HL-60 (cell line): ENCODE measurements around the gene NEGR1.
A peak's percentile ranks its signal among the peaks of the same experiment; 100 is the strongest.

Experiments used
- DNase-seq, 2 experiments: peaks; one replicate each; pipeline ENCODE4 v3.0.0-alpha.2; 2010 to 2020; ENCODE audit warnings: low read depth in 1 of 2, low spot score in 1 of 2
- H3K27ac ChIP-seq: fragments of 250-450 bp; sonication (Bioruptor Pico); replicated peaks from 2 replicates; pipeline ENCODE4 v1.5.1; 2020; ENCODE audit warnings: mild to moderate bottlenecking, moderate library complexity
- H3K27me3 ChIP-seq: fragments of 250-450 bp; sonication (Bioruptor Pico); 2 replicates; pipeline ENCODE4 v1.5.1; 2021; ENCODE audit warnings: mild to moderate bottlenecking, moderate library complexity; ENCODE audit not compliant: insufficient read depth, poor library complexity, severe bottlenecking
- H3K4me3 ChIP-seq: replicated peaks from 2 replicates; pipeline ENCODE4 v1.5.1; 2011; ENCODE audit warnings: mild to moderate bottlenecking, control low read depth, low read length; ENCODE audit not compliant: insufficient read depth
- CTCF ChIP-seq: IDR thresholded peaks from one replicate; pipeline ENCODE4 v1.5.1; 2011; ENCODE audit warnings: low read length, control low read depth, inconsistent platforms; ENCODE audit not compliant: insufficient read depth
- GABPA ChIP-seq: IDR thresholded peaks from 2 replicates; pipeline ENCODE4 v1.6.1; 2012; ENCODE audit warnings: low read depth
- POLR2AphosphoS5 ChIP-seq: IDR thresholded peaks from 2 replicates; pipeline ENCODE4 v1.6.1; 2012; ENCODE audit warnings: low read depth
- REST ChIP-seq: IDR thresholded peaks from 2 replicates; pipeline ENCODE4 v1.6.1; 2012; ENCODE audit warnings: low read depth; ENCODE audit not compliant: insufficient replicate concordance
- SPI1 ChIP-seq: IDR thresholded peaks from 2 replicates; pipeline ENCODE4 v1.6.1; 2012; ENCODE audit warnings: low read depth, mild to moderate bottlenecking, borderline replicate concordance

NEGR1 gene

GRCh38 chr1:71526824-71527223, 755.5 kb downstream of the NEGR1 start:
- H3K4me3 ChIP-seq: no peak overlapping the region
- no peak overlapping the region for H3K27ac ChIP-seq
- no peaks in the 10 kb centered on the region for H3K27me3 ChIP-seq
- no peak for DNase-seq
- no peak for TF ChIP-seq GABPA
- no peak for TF ChIP-seq POLR2AphosphoS5
- TF ChIP-seq CTCF: no peak
- TF ChIP-seq SPI1: no peak
- TF ChIP-seq REST: no peak

- TF ChIP-seq CTCF: no peak
- no peak overlapping the region for H3K27ac ChIP-seq
- H3K4me3 ChIP-seq: no peak overlapping the region
- no peaks in the 10 kb centered on the region for H3K27me3 ChIP-seq
- no peak for DNase-seq
Measured at GRCh38 chr1:71522721-71523120, 759.6 kb downstream of the NEGR1 start.

- peak in 1 of 2 experiments; percentile 37 for DNase-seq
- Histone ChIP-seq H3K4me3 (no peak overlapping the region), H3K27me3 (no peaks in the 10 kb centered on the region), H3K27ac (no peak overlapping the region)
- no peak for TF ChIP-seq SPI1
- no peak for TF ChIP-seq REST
- peak; percentile 63 for TF ChIP-seq CTCF
- TF ChIP-seq GABPA: no peak
- TF ChIP-seq POLR2AphosphoS5: no peak
Measured at GRCh38 chr1:71521655-71522264, 760.6 kb downstream of the NEGR1 start.

GRCh38 chr1:71511505-71511904, 770.8 kb downstream of the NEGR1 start:
- H3K4me3 ChIP-seq: no peak overlapping the region
- TF ChIP-seq POLR2AphosphoS5 (no peak), REST (no peak), SPI1 (no peak), CTCF (no peak), GABPA (no peak)

More at GRCh38 chr1:71511505-71511904, 770.8 kb downstream of the NEGR1 start:
- DNase-seq: no peak
- H3K27me3 ChIP-seq: no peaks in the 10 kb centered on the region
- no peak overlapping the region for H3K27ac ChIP-seq
